ENCODE data around the gene ADAT1.

Gene ADAT1

DNA sequence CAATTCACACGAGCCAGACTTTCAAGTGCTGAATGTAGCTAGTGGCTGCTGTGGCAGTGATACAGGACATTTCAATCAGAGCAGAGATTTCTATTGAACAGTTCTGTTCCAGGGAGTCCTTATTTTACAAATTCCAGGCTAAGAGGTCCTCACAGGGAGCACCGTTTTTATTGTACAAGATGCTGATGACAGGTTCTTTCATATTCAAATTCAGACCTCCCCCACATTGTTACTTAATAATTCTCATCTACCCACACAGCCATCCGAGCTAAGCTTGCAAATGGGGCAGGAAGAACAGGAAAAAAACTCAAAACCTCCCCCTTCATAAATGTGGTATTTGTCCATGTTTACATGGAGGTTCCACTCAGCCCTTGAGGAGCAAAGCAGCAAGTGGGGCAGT is 47.1 kb downstream of the ADAT1 start:
- no peak for FAIRE-seq

DNA sequence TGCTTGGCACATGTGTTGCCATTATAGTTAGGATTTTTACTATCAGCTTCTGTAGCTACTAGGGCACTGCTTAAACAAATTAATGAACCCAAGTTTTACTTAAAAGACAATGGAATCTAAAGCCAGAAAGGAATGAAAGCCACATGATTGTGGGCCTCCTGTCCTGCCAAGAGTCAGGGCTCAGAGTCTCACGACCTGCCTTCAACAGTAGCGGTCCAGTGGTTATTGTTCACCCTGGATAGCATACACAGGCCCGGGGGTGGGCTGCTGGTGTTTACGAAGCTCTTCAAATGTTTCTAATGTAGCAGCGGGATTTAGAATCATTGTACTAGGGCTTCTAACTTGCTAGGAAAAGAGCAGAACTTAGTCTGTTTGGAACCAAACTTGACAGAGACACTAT is 49.1 kb downstream of the ADAT1 start:
- no peak for FAIRE-seq

DNA sequence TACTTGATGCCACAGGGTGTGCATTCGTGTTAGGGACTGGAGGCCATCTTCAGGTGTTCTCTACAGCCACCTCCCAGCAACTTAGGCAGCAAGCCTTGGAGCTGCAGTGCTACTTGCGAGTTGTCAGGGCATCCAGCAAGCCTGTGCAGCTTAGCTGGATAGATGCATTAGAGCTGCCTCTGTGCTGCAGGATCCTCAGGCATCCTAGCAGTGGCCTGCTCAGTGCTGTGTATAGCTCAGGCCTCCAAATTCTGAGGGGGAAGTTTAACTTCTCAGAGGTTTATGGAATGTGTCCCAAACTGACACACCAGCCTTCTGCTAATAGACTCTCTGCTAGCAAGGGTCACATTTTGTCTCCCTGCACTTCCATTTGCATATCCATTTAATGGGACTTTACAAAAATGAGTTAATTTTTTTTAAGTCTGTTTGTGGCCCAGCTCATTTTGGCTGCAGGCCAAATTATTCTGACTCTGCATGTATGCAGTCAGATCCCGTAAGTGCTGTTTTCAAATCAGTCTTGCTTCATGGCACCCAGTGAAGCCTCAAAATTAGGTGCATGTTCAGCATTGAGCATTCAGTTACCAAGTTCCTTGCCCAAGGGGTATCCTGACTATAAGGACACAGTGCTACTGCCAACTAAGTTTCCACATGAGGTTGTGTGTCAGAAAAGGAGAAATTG is 50.1 kb downstream of the ADAT1 start:
- FAIRE-seq = no peak

DNA sequence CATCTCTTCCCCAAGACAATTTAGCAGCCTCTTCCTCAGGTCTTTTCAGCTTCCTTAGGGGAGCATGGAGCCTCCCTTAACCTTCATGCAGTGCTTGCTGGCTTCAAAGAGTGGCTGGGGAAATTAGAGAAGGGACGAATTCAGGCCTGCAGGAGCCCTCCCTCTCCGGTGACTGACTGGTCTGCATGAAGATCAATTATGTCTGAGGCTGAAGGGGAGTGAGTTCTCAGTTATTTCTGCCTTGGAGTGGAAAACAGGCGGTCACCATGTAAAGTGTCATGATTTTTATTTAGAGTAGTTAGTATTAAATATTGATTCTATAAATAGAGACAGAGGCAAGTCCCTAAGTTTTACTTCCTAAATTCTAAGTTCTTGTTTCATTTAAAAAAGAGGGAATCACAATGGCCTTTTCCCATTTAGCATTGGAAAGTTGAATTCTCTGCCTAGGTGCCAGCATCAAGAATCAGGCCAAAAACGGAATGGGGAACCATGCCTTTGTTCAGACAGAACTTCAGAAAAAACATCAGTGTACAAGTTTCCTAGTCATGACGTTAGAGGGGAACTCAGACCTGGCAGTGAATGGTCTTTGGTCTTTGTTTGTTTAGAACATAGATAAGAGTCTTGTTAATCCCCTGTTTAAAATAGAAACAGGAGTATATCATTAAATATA is 52.5 kb downstream of the ADAT1 start:
- no peak for FAIRE-seq

DNA sequence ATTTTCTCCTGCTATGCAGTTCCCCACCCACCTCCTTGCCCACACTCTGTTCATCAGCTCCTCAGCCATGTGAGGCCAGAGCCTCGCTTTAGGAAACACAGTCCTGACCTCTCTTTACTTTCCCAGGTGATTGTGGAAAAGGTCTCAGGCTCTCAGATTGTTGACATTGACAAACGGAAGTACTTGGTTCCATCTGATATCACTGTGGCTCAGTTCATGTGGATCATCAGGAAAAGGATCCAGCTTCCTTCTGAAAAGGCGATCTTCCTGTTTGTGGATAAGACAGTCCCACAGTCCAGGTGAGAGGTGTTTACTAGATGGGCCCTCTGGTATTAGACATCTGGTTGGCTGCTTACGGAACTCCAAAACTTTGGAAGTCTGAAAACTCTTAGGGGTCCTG is 55.2 kb downstream of the ADAT1 start:
- FAIRE-seq = no peak

DNA sequence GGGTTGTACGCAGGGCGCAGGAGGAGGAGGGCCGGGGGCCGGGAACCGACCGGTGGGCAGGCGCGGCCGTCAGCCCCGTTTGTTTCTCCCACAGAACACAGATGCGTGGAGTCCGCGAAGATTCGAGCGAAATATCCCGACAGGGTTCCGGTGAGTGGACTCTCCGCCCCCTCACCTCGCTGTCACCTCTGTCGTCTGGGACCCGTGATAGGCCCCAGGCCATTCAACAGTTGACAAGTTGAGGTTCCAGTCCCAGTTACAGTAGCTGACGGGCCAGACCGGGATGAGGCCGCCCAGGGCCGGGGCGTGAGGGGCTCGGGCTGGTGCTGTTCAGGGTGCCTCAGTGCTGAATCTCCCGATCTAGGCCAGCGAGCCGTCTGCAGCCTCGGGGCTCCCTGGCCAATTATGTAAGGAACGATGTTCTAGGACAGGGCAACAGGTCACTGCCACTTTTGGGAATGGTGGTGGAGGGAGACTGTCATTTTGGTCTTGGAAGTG is 56.3 kb downstream of the ADAT1 start:
- no peak for FAIRE-seq

DNA sequence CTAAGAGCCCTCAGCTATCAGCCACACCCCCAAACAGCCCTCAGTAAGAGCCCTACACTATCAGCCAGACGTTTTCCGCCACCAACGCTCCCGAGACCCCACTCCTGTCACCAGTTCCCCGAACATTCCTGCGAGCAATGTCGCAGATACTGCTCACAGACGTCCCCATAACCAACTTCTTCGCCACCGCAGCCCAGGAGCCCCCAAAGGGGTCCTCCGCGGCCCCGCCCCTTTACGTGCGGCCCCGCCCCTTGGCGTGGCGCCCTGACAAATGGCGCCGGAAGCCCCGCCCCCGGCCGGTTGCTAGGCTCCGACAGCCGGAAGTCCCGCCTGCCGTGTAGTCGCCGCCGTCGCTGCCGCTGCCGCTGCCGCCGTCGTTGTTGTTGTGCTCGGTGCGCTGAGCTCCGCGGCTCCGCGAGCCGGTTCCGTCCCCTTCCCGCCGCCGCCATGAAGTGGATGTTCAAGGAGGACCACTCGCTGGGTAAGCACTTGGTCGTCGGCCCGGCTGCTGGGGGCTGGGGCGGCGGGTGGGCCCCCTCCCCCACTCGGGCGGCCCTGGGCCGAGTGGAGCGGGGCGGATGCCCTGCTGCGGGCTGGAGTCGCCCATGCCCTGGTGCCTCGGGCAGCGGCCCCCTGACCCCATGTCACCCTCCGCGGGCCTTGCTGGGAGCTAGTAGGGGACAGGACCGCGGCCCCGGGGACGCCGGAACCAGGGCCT is 56.9 kb downstream of the ADAT1 start, which contains the start of gene GABARAPL2:
Gene GABARAPL2 (plus strand): TSS at position 340 of the 718 bp plus-strand sequence. CDS start 108 bp downstream, at position 448.
- no peak for FAIRE-seq

DNA sequence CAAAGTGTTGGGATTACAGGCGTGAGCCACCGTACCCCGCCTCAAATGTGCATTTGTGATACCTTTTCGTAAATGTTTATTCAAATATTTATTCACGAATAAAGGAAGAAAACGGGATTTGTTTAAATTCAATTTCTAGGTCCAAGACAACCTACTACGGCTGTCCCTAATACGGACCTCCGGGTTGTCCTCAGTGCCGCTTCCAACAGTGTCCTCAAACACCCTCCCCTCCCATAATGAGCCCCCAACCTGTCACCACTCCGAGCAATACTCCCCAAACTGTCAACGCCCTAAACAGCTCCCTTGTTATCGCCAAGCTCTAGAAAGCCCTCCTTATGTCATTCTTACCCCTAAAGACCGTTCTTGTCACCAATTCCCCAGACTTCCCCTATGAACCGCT is 57.4 kb downstream of the ADAT1 start:
- FAIRE-seq = no peak

DNA sequence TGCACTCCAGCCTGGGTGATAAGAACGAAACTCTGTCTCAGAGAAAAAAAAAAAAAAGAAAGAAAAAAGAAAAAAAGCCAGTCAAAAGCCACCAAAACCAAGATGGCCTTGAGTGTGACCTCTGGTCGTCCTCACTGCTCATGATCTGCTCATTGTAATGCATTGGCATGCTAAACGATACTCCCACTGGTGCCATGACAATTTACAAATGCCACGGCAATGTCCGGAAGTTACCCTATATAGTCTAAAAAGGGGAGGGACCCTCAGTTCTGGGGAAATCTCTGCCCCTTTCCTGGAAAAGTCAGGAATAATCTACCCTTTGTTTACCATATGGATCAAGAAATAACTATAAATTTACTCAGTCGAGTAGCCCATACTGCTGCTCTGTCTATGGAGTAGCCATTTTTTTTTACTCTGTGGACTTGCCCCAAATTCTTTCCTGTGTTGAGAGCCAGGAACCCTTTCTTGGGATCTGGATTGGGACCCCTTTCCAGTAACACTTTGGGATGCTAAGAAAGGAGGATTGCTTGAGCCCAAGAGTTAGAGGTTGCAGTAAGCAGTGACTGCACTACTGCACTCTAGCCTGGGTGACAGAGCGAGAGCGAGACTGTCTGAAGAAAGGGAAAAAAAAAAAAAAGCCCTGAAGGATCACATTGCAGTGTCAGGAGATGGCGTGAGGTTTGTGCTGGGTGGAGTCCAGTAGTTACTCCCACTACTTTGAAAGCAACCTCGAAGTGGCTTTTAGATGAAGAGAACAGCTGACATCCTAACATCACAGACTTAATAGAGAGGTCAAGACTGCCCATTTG is 63.3 kb downstream of the ADAT1 start:
- no peak for FAIRE-seq

DNA sequence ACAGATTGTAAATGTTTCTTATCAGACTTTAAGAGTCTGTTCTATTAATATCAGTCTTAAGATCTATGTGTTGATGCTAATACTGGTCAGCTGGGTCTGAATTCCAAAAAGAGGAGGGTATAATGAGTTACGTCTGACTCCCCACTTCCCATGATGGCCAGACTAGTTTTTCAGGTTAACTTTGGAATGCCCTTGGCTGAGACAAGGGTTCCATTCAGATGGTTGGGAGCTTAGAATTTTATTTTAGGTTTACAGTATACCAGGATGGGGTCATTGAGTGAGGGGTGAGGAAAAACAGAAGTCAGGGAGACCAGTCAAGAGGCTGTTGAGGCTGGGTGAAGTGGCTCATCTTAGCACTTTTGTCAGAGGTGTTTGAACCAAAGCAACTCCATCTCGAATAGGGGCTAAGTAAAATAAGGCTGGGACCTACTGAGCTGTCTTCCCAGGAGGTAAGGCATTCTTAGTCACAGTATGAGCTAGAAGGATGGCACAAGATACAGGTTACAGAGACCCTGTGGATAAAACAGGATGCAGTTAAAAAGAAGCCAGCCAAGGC is 64.2 kb downstream of the ADAT1 start:
- FAIRE-seq = no peak

DNA sequence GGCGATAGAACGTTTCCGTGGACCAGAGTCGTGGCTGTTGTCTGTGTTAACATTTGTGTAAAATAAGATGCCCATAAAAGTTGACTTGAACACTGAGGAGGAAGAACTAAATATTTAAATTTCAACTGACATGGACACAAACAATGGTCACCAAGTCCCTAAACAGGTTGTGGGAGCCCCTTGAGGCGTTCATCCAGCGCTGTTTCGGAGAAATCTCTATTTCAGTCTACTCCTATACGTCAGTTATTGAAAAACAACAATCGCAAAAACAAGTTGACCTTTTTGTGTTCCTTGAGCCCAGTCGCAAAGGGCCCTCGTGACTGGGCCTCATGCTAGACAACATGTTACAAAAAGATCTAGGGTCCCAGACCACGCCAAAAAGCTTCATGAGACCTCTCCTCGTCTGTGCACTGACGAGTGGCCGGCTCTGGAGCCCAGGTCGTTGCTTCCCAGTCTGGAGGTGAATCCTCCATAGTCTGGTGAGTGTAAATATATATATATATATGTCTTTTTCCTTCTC is 66.6 kb downstream of the ADAT1 start:
- no peak for FAIRE-seq

DNA sequence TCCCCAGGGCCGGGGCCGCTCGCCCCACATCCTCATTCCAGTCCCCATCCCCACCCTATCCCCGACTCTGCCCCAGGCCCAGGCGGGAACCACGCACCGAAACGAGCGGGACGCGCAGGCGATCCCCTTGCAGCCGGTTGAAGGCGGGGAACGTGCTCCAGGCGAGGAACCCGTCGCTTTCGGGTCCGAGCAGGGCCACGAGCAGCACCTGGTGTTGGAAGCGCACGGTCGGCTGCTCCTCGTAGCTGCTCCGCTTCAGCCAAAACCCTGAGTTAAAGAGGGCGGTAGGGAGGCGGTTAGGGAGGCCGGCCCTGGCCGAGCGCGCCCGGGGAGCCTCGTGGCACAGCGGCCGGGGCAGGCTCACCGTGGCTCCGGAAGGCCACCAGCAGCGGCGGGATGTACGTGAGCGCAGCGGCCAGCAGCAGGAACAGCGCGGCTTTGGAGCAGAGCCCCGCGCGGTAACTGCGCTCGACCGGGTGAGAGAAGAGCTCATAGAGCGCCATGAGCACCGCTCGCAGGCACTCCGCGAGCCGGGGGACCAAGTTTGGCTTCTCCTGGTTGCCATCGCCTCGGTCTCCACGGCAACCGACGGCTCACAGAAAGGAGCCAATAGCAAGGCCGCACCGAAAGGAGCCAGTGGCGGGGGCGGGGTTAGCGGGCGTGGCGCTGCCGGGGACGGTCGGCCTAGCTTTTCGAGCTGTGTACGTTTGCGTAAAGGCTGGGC is 67.2 kb downstream of the ADAT1 start, which contains the start of gene TMEM231:
Gene TMEM231 (minus strand): TSS at position 546 of the 724 bp plus-strand sequence. CDS start 43 bp downstream, at position 503.
- FAIRE-seq = peak; percentile 78

DNA sequence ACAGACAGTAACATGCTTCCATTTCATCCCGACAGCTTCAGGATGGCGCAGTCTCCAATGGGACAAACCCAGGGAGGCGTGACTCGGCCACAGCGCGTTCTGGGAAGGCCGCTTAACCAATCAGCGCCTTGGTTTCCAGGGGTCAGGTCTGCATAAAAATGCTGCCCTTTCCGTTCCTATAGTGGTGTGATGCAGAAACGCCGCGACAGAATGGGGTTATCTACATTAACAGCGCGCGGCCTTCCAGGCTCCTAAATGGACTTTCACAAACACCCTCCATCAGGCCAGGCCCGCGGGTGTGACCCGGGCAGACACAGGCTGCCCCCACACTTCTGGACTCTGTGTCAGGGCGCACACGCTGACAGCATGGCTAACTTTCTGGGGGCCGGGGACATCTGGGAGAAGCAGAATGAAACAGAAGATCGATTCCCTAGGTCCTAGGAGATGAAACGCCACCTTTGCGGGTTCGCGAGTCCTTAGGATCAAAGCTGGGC is 67.8 kb downstream of the ADAT1 start:
- peak; percentile 53 for FAIRE-seq

DNA sequence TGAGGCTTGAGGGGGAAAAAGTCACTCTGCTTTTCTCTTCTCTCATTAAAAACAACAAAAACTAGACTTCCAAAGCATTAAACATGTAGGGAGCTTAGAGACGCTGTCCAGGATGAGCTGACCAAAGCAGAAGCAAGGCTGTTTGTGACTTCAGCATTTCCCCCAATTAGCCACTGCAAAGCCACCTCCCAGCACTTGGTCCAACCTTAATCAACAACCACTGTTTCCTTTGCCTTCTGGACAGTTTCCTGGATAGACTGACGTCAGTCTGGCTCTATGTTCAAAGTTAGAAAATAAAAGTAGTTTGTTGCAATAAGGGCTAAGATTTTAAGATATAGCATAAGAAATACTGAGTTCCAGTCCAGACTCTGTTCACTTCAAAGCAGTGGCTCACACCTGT is 70.1 kb downstream of the ADAT1 start:
- no peak for FAIRE-seq

DNA sequence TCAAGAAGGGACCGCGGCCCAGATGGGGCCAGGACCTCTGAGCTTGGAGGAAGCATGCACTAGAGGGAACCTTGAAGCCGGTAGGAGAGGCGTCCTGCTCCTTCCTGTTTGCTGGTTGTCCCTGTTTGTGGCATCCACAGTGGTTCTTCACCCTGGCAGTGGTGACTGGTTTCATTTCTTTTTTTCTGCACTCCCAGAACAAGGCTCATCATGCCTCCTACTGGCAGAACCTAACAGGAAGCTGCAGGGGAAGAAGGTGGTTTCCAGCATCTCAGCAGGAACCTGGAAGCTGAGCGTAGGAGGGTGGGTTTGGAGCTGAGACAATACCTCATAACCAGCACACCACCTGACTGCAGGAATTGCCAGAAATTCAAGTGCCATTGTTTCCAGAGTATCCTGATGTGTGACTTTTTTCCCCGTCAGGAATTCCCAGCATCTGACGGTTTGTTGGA is 72.8 kb downstream of the ADAT1 start:
- no peak for FAIRE-seq

Measured in endometrium (tissue), 2 donors.